GM08714 (cell line): ENCODE measurements around the gene HELQ.
A peak's percentile ranks its signal among the peaks of the same experiment; 100 is the strongest.
"Not testable (repeated sequence)": the region's sequence is repeated elsewhere in the genome, so short reads cannot be mapped to it uniquely, and the experiment has no call there.

Experiments
- H3K4me3 ChIP-seq: fragments of 200-500 bp; sonication (Bioruptor generic); 2 replicates; pipeline ENCODE4 v1.5.1; 2014; ENCODE audit warnings: mild to moderate bottlenecking, low read length, inconsistent platforms
- ZNF274 ChIP-seq: IDR thresholded peaks from 2 replicates; pipeline ENCODE4 v1.6.1; 2012; ENCODE audit warnings: mild to moderate bottlenecking, low read depth, low read length

HELQ gene, protein sequence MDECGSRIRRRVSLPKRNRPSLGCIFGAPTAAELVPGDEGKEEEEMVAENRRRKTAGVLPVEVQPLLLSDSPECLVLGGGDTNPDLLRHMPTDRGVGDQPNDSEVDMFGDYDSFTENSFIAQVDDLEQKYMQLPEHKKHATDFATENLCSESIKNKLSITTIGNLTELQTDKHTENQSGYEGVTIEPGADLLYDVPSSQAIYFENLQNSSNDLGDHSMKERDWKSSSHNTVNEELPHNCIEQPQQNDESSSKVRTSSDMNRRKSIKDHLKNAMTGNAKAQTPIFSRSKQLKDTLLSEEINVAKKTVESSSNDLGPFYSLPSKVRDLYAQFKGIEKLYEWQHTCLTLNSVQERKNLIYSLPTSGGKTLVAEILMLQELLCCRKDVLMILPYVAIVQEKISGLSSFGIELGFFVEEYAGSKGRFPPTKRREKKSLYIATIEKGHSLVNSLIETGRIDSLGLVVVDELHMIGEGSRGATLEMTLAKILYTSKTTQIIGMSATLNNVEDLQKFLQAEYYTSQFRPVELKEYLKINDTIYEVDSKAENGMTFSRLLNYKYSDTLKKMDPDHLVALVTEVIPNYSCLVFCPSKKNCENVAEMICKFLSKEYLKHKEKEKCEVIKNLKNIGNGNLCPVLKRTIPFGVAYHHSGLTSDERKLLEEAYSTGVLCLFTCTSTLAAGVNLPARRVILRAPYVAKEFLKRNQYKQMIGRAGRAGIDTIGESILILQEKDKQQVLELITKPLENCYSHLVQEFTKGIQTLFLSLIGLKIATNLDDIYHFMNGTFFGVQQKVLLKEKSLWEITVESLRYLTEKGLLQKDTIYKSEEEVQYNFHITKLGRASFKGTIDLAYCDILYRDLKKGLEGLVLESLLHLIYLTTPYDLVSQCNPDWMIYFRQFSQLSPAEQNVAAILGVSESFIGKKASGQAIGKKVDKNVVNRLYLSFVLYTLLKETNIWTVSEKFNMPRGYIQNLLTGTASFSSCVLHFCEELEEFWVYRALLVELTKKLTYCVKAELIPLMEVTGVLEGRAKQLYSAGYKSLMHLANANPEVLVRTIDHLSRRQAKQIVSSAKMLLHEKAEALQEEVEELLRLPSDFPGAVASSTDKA

DNA sequence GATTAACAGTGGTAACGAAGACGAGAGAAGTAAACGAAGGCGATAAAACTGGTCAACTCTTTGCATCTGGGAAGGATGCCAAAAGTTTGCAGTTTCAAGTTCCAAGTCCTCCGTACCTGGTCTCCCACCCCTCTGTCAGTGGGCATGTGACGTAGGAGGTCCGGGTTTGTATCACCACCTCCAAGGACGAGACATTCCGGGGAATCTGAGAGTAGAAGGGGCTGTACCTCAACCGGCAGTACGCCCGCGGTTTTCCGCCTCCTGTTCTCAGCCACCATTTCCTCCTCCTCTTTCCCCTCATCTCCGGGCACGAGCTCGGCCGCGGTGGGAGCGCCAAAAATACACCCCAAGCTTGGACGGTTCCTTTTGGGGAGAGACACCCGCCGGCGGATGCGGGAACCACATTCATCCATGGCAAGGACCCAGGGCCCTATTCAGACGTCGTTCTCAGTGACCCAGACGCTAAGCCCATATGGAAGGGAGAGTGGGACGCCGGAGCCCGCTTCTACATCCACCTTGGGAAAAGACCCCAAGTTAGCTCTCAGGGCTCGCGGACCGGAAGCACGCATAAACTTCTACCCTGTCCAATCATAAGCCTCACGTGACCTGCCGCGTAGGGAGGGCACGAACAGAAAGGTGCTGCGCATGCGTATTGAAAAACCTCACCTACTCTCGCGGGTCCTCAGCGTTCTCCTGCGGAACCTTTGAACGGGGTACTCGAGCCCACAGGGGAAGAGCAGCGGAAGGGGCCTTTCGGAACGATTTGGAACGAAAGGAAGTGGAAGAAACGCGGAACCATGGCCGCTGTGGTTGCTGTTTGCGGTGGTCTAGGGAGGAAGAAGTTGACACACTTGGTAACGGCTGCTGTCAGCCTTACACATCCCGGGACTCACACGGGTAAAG, at the start of gene HELQ, which contains the start of gene MRPS18C:
Gene HELQ (minus strand): TSS at position 543 of the 903 bp plus-strand sequence. CDS start 130 bp downstream, at position 413.
Gene MRPS18C (plus strand): TSS at position 778 of the 903 bp plus-strand sequence. CDS start 20 bp downstream, at position 798.
- no peak for TF ChIP-seq ZNF274
- H3K4me3 ChIP-seq = peak within 1 kb of the TSS; percentile 86

DNA sequence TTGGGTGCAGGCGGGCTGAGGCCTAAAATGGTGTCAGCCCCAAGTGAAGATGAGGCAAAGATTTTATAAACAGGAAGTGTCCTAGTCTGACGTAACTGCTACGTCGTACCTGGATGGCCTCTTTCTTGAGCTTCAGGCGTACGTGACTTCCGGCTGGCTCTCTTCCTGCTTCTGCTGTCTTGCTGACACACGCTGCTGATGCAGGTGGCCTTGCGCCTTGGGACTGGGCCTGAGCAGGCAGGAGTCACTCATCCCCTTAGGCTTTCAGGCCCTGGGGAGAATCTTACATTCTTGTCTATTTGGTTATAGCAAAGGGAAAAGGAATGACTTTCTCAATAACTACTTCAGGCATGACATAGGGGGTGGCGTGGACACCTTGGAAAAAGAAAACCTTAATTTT, 49.4 kb upstream of the HELQ start:
- no peak for TF ChIP-seq ZNF274
- no peak overlapping the region for H3K4me3 ChIP-seq

DNA sequence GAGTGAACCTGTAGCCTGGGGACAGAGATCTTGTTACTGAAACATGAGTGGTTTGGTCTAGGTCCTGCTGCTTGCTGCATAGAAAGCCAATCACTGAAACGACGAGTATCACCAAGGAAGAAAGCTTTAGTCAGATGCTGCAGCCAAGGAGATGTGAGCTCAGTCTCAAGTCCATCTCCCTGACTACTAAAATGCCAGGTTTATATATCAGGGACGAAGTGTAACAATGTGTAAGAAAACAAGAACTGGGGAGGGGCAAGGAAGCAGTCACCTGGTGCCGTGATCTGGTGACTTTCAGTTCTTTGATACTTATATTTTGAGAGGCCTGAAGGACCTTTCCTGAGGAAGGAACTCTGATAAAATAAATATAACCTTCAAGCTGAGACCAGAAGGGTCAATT, 48.9 kb upstream of the HELQ start:
- no peak overlapping the region for H3K4me3 ChIP-seq
- no peak for TF ChIP-seq ZNF274

DNA sequence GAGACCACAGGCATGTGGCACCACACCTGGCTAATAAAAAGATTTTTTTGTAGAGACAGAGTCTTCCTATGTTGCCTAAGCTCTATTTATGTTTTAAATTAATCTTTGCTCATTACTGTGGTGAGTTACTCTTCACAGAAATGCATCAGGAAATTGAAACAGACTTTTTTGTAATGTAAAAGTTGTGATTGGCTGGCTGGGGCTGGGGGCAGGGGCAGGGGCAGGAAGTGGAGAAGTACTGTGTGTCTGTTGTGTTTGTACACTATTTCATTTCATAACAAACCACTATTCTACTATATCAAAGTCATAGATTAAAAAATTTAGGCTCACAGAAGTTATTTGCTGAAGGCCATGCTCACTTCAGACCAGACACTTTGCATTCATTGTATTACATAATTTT, 48.4 kb upstream of the HELQ start:
- no peak overlapping the region for H3K4me3 ChIP-seq
- no peak for TF ChIP-seq ZNF274

DNA sequence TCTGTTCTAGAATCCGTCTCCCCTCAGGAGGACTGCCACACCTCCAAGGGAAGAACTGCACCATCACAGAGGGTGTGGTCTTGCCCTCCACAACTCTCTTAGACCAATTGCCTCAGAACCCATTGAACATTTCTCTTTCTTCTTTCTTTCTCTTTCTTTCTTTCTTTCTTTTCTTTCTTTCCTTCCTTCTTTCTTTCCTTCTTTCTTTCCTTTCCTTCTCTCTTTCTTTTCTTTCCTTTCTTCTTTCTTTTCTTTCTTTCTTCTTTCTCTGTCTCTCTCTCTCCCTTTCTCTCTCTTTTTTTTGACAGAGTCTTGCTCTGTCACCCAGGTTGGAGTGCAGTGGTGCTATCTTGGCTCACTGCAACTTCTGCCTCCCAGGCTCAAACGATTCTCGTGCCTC, 46.0 kb upstream of the HELQ start:
- not testable (repeated sequence) for H3K4me3 ChIP-seq

DNA sequence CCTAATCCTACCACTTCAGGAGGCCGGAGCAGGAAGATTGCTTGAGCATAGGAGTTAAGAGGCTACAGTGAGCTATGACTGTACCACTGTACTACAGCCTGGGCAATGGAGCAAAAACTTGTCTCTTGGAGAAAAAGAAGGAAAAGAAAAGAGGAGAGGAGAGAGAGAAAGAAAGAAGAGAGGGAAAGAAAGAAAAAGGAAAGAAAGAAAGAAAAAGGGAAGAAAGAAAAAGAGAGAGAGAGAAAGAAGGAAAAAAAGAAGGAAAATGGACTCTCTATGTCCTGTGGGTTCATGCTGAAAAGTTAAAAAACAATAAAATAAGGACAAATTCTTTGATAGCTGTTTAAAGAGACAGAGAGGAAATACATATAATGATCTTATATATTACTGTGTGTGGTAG, 42.6 kb upstream of the HELQ start:
- no peak for TF ChIP-seq ZNF274
- H3K4me3 ChIP-seq = no peak overlapping the region

DNA sequence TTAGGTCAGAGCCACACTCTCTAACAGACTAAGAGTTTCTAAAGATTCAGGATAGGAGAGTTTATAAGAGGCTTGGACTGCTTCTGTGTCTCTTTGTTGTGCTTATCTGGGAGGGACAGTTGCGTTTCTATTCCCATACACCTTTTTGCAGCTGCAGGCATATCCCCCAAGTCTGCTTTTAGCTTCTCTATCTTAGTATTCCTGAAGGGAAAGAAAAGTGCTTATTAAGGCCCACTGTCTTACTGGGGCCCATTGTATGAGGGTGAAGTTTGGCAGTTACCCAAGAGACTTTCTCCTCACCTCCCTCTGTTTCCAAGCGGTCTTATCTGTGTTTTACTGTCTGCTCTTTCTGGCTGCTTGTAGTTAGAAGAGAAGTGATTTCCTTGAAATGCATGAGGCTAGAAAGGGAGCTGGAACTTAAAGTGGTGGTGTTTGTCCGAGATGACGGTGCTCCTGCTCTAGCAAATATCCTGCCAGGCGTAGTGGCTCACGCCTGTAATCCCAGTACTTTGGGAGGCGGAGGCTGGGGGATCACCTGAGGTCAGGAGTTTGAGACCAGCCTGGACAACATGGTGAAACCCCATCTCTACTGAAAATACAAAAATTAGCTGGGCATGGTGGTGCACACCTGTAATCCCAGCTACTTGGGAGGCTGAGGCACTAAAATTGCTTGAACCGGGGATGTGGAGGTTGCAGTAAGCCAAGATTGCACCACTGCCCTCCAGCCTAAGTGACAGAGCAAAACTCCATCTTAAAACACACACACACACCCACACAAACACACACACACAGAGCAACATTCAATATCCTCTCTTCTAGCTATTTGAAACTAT, 40.7 kb upstream of the HELQ start:
- H3K4me3 ChIP-seq = not testable (repeated sequence)

DNA sequence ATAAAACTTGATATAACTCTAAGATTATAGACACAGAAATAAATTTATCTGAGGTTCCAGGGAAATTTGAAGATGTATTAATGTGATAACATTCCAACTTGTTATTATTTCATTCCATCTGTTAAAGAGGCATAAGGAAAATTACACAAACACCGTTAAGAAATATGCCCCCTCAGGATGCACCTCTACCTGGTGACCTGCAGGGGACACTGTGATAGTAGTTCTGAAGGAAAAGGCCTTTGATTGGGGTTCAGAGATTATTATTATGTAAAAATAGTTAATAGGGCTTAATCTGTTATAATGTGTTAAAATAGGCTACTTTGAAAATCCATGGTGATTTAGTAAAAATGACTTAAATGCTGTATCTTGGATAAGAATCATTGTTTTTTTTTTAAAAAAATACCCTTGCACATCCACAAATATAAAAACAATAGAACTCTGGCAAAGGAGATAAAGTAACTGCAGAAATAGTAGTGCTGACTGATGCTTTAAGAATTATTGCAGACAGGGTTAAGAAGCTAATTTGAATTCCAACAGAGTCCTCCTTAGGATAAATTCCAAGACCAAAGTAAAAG, 35.3 kb upstream of the HELQ start:
- TF ChIP-seq ZNF274 = no peak
- no peak overlapping the region for H3K4me3 ChIP-seq

DNA sequence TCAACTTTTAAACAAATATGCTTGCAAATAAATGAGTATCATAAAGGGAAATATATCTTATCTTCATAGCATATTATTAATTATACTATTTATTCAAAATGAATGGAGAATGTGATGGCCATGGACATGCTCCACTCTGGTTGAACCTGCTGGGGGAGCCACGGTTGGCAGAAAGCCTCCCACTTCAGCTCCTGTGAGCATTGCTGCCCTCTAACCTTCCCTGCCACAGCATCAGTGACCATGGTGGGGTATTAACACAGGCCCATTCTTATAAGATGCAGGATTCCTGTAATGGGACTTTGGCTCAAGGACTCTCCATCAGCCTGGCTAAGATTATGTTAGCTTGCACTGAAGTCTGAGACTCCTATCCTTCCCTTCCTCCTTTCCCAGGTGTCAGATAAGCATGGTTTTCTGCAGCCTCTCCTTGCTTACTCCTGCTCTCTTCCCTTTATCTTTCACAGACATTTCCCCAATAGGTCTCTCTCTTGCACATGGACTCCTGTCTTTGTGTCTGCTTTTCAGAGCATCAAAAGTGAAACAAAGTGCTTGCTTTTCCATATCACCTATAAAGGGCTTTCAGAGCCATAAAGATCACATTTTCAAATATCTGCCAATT, 34.2 kb upstream of the HELQ start:
- TF ChIP-seq ZNF274 = no peak
- no peak overlapping the region for H3K4me3 ChIP-seq

DNA sequence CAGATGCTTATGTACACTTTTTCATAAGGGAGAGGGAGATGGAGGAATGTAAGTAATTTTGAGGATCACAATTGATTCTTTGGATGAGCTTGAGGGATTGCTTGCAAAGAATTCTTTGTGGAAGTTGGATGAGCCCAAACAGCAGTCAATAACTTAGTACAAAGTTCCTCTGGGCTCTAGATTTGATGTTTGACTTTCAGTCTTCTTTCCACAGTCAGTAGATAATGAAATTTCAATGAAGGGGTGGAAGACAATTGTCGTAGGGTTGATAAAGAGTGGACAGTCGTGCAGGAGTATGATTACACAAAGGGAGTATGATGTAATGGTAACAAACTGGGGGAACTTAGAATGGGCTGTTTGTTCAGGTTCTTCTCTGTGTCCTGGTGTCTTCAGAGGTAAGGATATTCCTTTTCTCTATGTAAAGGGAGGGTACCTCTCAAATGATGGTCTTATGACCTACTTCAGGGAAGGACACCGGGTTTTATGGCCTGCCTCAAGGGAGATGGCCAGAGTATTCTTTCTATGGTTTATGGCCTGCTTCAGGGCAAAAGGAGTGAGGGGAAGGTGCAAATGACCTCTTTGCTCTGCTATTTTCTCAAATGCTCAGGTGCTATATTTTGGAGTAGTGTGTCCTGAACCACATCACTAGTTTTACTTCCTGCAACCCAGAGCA, 31.0 kb upstream of the HELQ start:
- TF ChIP-seq ZNF274 = no peak
- H3K4me3 ChIP-seq = no peak overlapping the region
